HG03159 (cell line): ENCODE data around the gene RIC1.
A peak's percentile ranks its signal among the peaks of the same experiment; 100 is the strongest.
"Not testable (repeated sequence)": the region's sequence is repeated elsewhere in the genome, so short reads cannot be mapped to it uniquely, and the experiment has no call there.

Source experiments
- ATAC-seq: cut with Tn5 transposase; IDR thresholded peaks from one replicate; pipeline ENCODE4 v1.9.1; 2021; ENCODE audit warnings: mild to moderate bottlenecking, moderate library complexity; ENCODE audit not compliant: unreplicated experiment

The RIC1 gene

DNA sequence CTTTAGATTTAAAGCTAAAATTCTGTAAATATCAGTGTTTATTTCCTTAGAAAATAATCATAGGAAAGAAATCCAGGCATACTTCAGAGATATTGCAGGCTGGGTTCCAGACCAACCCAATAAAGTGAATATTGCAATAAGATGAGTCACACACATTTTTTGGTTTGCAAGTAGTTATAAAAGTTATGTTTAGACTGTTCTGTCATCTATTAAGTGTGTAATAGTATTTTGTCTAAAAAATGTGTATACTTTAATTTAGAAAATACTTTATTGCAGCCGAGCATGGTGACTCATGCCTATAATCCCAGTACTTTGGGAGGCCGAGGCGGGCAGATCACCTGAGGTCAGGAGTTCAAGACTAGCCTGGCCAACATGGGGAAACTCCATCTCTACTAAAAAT is 6.9 kb upstream of the RIC1 start:
- ATAC-seq = no peak

DNA sequence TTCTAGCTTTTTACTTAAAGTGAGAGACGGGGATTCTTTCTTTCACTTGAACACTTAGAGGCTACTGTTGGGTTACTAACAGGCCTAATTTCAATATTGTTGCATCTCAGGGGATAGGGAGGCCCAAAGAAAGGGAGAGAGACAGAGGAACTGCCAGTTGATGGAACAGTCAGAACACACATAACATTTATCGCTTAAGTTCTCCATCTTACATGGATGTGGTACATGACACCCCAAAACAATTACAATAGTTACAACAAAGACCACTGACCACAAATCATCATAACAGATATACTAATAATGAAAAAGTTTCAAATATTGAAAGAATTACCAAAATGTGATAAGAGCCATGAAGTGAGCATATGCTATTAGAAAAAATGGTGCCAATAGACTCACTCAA is 4.3 kb upstream of the RIC1 start:
- no peak for ATAC-seq

DNA sequence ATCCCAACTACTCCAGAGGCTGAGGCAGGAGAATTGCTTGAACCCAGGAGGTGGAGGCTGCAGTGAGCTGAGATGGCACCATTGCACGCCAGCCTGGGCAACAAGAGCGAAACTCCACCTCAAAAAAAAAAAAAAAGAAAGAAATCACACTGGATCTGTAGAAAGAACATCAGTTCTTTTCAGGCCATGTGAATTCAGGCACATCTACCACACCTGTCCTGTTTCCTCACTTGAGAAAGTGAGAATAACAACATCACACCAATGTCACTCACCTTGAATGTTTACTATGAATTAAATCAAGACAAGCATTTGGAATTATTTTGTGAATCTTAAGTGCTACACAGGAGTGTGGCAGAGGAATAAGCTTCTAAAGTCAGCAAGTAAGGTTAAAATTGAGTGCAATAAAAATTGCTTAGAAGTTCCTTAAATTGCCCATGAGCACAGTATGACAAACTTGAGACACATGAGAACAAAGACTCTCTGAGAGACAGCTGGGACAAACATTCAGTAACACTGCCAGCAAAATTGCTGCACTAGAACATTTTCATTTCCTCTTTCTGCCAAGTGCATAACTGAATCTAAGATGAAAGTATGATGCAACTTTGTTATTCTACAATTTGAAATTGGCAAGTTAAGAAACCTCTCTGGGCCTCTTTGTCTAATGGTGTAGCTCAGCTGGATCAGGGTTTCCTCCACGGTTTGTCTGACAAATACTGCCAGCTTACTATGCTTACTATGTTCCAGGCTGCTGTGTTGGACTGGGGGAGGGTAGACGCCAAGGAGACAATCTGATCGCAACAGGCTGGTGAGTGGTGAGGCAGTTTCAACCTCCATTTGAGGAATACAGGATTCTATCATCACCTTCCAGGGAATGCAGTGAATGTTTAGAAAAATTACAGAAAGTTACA is 1.9 kb upstream of the RIC1 start:
- ATAC-seq = peak; percentile 52

DNA sequence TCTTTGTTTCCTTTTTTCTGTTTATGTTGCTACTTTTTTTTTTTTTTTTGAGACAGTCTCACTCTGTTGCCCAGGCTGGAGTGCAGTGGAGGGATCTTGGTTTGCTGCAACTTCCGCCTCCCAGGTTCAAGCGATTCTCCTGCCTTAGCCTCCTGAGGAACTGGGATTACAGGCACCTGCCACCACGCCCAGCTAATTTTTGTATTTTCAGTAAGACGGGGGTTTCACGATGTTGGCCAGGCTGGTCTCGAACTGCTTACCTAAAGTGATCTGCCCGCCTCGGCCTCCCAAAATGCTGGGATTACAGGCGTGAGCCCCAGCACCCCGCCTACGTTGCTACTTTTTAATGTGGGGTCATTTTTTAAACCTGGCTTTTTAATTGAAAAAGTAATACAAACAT is 1.2 kb upstream of the RIC1 start:
- not testable (repeated sequence) for ATAC-seq

DNA sequence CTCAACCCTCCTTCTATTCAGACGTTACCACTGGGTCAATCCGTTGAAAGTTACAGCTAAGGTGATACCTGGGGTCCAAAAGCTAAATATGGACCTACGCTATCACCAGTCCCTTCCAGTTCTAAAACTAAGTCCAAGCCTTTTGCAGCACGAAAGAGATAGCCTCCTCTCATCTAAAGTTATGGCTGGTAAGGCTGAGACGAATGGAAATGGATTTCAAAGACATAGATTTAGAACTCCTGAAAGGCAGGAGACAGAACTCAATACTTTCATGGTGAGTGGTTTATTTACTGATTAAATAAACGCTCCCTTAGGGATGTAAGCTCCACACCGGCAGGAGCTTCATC is 751 bp upstream of the RIC1 start:
- no peak for ATAC-seq

DNA sequence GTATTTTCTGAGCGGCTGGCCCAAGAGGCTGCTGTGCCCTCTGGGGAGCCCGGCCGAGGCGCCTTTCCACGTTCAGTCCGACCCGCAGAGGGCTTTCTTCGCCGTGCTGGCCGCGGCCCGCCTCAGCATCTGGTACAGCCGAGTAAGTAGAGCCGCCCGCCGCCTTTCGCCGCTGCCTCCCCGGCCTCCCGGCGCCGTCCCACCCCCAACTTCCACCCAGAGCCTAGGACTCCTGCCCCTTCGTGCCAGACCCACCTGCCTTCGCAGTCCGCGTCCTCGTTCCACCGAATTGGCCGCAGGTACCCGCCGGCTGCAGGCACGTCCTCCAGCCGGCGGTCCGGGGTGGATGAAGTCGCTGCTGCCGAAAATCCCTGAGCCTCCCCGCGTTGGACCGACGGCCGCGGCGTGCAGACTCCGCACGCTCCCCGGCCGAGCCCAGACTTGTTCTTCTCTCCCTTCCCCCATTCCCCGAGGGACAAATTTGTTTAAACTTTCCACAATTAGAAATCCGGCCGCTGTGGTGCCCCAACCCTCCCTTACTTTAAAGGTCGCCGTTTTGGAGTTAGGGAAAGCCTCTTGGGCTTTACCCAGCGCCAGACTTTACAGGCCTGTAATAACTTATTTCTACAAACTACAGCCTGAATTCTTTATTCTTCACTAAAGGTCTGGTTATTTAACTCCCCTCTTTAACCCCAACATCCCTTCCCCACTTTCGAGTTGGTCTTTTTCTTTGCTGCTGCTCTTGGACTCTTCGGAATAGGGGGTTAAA is 589 bp downstream of the RIC1 start:
- ATAC-seq = peak; percentile 10

DNA sequence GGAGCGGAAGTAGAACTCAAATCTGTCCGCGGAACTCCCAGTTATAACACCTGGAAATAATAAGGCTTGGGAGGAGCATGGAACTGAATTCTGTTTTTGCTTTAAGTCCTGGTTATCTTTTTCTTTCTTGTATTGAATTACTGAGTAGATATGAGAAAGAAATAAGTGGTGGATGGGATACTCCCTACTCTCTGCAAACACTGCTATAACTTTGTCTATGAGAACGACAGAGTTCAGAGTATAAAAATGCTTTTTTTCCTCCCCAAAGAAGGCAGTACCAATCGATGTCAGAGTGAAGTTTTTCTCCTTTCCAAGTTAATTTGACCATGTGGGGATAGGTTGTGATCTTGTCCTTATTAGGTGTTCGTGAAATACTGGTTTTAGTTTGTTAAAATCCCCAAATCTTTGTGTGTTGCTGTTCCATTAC is 1.2 kb downstream of the RIC1 start:
- no peak for ATAC-seq

DNA sequence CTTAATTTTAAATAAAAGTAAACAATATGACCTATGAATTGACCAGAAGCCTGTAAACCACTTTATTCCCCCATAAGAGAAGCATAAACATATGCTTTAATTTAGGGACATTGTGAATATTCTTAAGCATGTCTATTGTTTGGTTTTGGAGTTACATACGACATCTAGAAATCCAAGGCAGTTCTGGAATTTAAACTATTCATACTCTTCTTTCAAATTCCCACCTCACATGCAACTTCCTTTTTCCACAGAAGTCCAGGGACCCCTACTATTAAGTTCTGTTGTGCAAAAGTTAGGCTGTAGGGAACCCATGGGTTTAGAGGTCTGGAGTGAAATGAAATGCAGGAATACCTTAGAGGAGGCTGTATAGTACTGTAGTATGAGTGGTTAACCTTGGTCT is 2.1 kb downstream of the RIC1 start:
- no peak for ATAC-seq

DNA sequence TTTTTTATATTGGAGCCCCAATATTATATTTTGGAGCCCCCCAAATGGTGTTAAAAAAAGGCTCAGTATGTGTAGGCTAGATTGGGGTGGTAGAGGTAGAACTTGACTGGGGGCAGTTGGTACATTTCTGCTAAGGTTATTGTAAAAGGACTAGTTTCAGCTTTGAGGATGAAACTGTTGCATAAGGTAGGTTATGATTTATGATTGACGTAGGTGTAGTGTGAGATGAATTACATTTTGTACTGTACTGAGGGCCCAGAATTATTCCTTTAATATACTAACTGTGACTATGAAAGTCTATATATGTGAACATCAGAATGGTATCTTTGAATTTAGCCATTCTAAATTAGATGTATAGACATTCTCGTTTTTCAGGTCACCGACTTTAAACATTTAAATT is 3.6 kb downstream of the RIC1 start:
- no peak for ATAC-seq

DNA sequence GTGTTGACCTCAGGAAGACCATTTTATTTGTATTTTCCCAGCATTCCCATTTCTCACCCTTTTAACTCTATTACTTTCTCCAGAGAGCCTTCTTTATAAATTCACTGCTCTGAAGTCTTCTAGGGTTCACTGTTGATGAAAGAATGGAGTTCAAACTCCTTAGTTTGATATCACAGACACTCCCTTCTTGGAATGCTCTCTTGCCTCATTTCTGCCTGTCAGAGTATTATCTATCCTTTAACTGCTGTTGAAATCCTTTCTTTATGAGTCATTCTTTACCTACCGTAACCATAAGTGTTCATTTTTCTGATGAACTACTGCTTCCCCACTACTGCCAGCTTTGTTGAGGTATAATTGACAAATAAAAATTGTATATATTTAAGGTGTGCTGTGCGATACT is 4.3 kb downstream of the RIC1 start:
- ATAC-seq = no peak

DNA sequence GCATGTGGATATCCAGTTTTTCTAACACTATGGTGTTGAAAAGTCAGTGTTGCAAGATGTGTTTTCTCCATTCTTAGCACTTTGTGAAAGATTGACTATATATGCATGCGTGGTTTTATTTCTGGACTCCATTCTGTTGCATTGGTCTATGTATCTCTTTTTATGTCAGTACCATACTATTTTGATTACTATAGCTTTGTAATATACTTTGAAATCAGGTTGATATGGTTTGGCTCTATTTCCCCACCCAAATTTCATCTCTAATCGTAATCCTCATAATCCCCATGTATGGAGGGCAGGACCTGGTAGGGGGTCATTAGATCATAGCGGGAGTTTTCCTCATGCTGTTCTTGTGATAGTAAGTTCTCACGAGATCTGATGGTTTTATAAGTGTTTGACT is 6.5 kb downstream of the RIC1 start:
- ATAC-seq = no peak

DNA sequence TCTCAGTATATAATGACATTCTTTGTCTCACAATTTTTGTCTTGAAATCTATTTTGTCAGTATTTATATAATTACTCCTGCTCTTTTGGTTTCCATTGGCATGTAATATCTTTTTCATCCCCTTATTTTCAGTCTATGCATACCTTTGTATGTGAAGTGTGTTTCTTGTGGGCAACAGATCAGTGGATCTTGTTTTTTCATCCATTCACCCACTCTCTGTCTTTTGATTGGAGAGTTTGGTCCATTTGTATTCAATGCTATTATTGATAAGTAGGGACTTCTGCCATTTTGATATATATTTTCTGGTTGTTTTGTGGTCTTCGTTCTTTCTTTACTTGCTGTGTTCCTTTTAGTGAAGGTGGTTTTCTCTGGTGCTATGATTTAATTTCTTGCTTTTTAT is 10.9 kb downstream of the RIC1 start:
- no peak for ATAC-seq

DNA sequence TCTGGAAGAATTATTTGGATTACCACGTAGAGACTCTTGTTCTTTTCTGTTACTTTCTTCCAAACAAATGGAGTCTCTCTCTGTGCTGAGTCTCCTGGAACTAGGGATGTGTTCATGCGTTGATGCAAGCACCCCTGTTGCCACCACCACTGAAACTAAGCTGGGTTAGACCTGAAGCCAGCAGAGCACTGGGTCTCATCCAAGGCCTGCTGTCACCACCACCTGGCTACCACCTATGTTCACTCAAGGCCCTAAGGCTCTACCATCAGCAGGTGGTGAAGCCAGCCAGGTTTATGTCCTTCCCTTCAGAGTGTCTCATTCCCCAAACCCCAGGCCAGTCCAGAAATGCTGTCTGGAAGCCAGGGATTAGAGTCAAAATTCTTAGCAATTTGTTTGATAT is 13.3 kb downstream of the RIC1 start:
- ATAC-seq = no peak

DNA sequence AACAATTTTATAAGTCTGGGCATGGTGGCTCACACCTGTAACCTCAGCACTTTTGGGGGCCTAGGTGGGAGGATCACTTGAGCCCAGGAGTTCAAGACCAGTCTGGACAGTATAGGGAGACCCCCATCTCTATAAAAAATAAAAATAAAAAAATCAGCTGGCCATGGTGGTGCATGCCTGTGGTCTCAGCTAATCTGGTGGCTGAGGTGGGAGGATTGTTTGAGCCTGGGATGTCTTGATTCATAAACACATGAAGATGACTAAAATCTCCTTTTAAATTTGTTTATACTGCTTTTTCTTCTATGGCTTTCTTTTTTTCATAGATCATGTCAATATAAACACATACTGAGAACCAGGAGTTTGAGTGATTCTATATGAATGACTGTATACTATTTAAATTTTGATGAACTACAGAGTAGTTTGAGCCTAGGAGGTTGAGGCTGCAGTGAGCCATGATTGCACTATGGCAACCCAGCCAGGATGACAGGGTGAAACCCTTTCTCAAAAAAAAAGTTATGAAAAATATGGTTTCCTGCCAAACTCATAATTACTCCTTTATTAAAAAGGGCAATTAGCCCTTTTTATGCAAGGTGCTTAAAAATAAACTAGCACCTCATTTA is 14.2 kb downstream of the RIC1 start:
- ATAC-seq = no peak

DNA sequence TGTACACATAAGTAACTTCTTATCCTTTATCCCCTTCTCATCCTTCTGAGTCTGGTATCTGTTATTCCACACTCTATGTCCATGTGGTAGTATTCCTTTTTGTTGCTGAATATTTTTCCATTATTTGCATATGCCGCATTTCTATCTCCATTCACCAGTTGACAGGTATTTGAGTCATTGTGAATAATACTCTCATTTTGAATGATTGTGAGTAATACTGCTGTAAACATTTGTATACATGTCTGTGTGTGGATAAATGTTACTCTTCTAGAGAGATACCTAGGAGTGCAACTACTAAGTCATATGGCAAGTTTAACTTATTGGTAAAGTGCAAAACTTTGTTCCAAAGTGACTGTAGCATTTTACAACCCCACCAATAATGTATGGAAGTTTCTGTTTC is 15.6 kb downstream of the RIC1 start:
- no peak for ATAC-seq

DNA sequence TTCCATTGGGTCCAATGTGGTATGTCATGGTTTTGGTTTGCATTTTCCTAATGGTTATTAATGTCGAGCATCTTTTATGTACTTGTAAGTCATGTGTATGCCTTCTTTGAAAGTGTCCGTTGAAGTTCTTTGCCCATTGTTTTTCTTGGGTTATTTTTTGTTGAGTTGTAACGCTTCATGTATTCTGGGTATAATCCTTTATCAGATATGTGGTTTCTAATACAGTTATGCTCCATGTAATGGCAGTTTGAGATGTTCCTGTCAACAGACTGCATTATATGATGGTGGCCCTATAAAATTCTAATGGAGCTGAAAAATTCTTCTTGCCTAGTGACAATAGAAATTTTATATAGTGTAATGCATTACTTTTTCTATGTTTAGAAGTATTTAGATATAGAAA is 17.2 kb downstream of the RIC1 start:
- no peak for ATAC-seq

DNA sequence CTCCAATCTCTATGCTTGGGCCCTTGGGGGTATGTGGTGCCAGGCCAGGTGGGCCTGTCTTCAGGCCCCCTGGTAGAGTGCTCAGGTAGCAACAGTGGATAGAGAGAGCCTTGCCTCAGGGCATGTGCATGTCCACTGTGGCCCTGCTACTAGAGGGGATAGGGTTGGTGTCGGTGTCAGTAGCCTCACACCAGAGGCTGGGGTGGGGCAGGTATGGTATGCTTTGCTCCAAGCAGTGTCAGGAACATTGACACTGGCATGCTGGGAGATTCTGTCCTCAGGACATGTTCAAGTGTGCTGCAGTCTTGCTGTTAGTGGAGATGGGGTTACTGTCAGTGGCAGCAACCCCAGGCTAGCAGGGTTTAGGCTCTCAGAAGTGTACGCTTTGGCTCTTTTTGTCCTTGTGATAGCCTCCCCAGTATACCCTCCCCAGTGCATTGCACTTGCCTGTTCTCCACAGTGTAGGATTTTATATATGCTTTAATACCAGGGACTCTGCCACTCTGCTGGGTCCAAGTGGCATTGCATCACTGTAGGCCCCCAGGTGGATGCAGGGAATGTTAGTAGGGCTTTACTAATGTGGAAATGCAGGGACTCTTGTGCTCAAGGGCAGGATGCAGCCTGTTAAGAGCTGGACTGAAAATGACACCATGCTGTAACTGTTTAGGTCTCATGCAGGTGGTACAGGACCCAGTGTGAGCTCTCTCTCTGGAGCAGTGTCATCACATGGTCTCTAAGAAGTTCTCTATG is 21.6 kb downstream of the RIC1 start:
- ATAC-seq = no peak

DNA sequence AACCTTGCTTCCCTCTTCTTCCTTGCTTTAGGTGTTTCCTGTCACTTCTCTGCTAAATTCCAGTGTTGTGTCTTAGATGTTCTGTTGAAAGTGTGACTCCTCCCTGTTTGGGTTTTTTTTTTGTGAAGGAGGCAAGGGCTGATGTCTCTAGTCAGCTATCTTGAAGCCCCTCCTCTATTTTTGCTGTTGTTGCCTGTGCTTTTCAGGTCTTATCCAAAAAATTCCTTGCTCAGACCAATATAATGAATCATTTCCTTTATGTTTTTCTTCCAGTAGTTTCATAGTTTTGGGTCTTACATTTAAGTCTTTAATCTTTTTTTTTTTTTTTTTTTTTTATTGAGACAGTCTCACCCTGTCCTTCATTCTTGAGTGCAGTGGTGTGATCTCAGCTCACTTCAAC is 22.3 kb downstream of the RIC1 start:
- ATAC-seq = no peak

DNA sequence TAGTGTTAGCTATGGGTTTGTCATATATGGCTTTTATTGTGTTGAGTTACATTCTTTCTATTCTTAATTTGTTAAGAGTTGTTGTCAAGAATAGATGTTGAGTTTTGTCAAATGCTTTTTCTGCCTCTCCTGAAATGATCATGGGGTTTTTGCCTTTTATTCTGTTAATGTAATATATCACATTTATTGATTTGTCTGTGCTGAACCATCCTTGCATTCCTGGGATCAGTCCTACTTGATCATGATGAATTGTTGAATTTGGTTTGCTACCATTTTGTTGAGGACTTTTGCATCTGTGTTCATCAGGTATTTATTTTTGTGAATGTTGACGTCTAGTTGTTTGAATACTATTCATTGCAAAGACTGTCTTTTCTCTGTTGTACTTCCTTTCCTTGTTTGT is 23.9 kb downstream of the RIC1 start:
- ATAC-seq = no peak

DNA sequence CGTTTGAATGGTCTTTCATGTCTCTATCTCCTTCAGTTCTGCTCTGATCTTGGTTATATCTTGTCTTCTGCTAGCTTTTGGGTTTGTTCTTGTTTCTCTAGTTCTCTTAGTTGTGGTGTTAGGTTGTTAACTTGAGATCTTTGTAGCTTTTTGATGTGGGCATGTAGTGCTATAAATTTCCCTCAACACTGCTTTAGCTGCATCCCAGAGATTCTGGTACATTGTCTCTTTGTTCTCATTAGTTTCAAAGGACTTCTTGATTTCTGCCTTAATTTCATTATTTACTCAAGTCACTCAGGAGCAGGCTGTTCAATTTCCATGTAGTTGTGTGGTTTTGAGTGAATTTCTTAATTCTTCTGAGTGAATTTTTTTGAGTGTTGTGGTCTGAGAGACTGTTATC is 33.9 kb downstream of the RIC1 start:
- not testable (repeated sequence) for ATAC-seq

DNA sequence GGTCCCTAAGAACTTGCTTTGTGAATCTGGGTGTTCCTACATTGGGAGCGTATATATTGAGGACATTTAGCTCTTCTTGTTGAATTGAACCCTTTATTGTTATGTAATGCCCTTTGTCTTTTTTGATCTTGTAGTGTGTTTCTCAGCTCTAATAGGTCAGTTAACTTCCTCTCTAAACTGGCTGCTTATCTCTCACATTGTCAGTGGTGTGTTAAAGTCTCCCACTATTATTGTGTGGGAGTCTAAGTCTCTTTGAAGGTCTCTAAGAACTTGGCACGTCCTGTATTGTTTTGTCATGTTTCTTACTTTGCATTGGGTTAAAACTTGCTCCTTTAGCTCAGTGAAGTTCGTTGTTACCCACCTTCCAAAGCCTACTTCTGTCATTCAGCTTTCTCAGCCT is 36.2 kb downstream of the RIC1 start:
- ATAC-seq = no peak
